ENCODE results near the gene ARL14. TPM values are rescaled to one million over a fixed set of nuclear protein-coding genes. Genes with fewer than 3 reads are reported as not detected.

The ARL14 gene
- total RNA-seq, 4 donors from 2014 or later = 2.5 to 28.9 (median 16.5) TPM

GRCh38 chr3:160720123-160720746 lies 43.3 kb downstream of the ARL14 start:
- no peaks in the 10 kb centered on the region for H3K9me3 ChIP-seq
- peak in 1 of 6 experiments; percentile 7 for TF ChIP-seq CTCF (IDR thresholded peaks at IDR 0.05)
- no peak for TF ChIP-seq POLR2A (IDR thresholded peaks at IDR 0.05)
- DNase-seq = no peak

GRCh38 chr3:160722331-160722730 lies 45.4 kb downstream of the ARL14 start:
- Histone ChIP-seq H3K4me3 (no peak overlapping the region), H3K9me3 (no peaks in the 10 kb centered on the region), H3K27me3 (no peaks in the 10 kb centered on the region), H3K27ac (no peak overlapping the region), H3K36me3 (no peaks in the 10 kb centered on the region), H3K4me1 (no peaks in the 10 kb centered on the region)
- TF ChIP-seq POLR2A (IDR thresholded peaks at IDR 0.05) (no peak), CTCF (IDR thresholded peaks at IDR 0.05) (no peak)
- no peak for DNase-seq

More at GRCh38 chr3:160720123-160720746, 43.3 kb downstream of the ARL14 start:
- Histone ChIP-seq H3K36me3 (no peaks in the 10 kb centered on the region), H3K27me3 (no peaks in the 10 kb centered on the region), H3K27ac (no peak overlapping the region), H3K4me3 (no peak overlapping the region), H3K4me1 (no peaks in the 10 kb centered on the region)

- Histone ChIP-seq H3K27ac (no peak overlapping the region), H3K27me3 (no peaks in the 10 kb centered on the region), H3K4me3 (no peak overlapping the region), H3K4me1 (no peaks in the 10 kb centered on the region), H3K9me3 (no peaks in the 10 kb centered on the region), H3K36me3 (no peaks in the 10 kb centered on the region)
- TF ChIP-seq POLR2A (IDR thresholded peaks at IDR 0.05) = no peak
- TF ChIP-seq CTCF (IDR thresholded peaks at IDR 0.05) = no peak
- DNase-seq = no peak
These were observed 48.4 kb downstream of the ARL14 start for GRCh38 chr3:160725338-160725737.

Small RNA genes lying within 50 kb of the gene (small RNA-seq; reads per million reads assigned to genes)
- gene RF00139 = 0 reads per million in 2 donors

Other genes starting within 250 kb of the ARL14 start
- gene TRIM59, start 227.4 kb upstream of the ARL14 start, total RNA-seq = 1 to 10 TPM; 1.7 to 6.7 (median 4.1) TPM
- 10 to 100 TPM; 15.2 to 20.5 (median 18.4) TPM for gene KPNA4, start 111.6 kb upstream of the ARL14 start, total RNA-seq
- 10 to 100 TPM in 3 of 4 donors, 1 to 10 TPM in 1; 8.4 to 17.8 (median 12.7) TPM for gene PPM1L, start 79.1 kb downstream of the ARL14 start, total RNA-seq